Measurements from ENCODE around the gene MMP21. TPM values are rescaled to one million over a fixed set of nuclear protein-coding genes. Genes with fewer than 3 reads are reported as not detected.

Gene MMP21
- total RNA-seq, 1 donor from 2014 or later = 0.35 TPM

GRCh38 chr10:125795128-125795527 lies 19.5 kb upstream of the MMP21 start:
- no peaks in the 10 kb centered on the region for H3K9me3 Mint-ChIP-seq
- TF ChIP-seq CTCF (IDR thresholded peaks at IDR 0.05) = no peak
- ChIA-PET CTCF (no interaction called here), POLR2A (no interaction called here)
- H3K4me1 Mint-ChIP-seq = no peaks in the 10 kb centered on the region
- H3K27ac Mint-ChIP-seq = no peak overlapping the region
- peaks cover 71% of the 10 kb centered on the region for H3K36me3 Mint-ChIP-seq (ENCODE audit: low read depth)
- no peaks in the 10 kb centered on the region for H3K27me3 Mint-ChIP-seq
- intact Hi-C loops (cut with micrococcal nuclease) = no loop called here
- no peak overlapping the region for H3K4me3 Mint-ChIP-seq
- no peak for ATAC-seq (ENCODE audit: low read depth)
- no peak for DNase-seq

- ChIA-PET CTCF (no interaction called here), POLR2A (no interaction called here)
- Mint-ChIP-seq H3K27me3 (no peaks in the 10 kb centered on the region), H3K4me3 (no peak overlapping the region), H3K36me3 (ENCODE audit: low read depth) (peaks cover 76% of the 10 kb centered on the region), H3K4me1 (no peaks in the 10 kb centered on the region), H3K27ac (no peak overlapping the region), H3K9me3 (no peaks in the 10 kb centered on the region)
- intact Hi-C loops (cut with micrococcal nuclease) = no loop called here
- no peak for TF ChIP-seq CTCF (IDR thresholded peaks at IDR 0.05)
- ATAC-seq (ENCODE audit: low read depth) (no peak), DNase-seq (no peak)
These were observed 17.0 kb upstream of the MMP21 start for GRCh38 chr10:125792342-125793300.

- Mint-ChIP-seq H3K4me1 (no peaks in the 10 kb centered on the region), H3K36me3 (ENCODE audit: low read depth) (peaks cover 52% of the 10 kb centered on the region), H3K27ac (no peak overlapping the region), H3K4me3 (no peak overlapping the region), H3K9me3 (no peaks in the 10 kb centered on the region), H3K27me3 (no peaks in the 10 kb centered on the region)
- ChIA-PET POLR2A (no interaction called here), CTCF (no interaction called here)
- intact Hi-C loops (cut with micrococcal nuclease) = no loop called here
- ATAC-seq (ENCODE audit: low read depth) (no peak), DNase-seq (no peak)
- TF ChIP-seq CTCF (IDR thresholded peaks at IDR 0.05) = no peak
These were observed 12.8 kb upstream of the MMP21 start for GRCh38 chr10:125788156-125789034.

GRCh38 chr10:125785791-125786190 lies 10.2 kb upstream of the MMP21 start:
- ChIA-PET POLR2A (no interaction called here), CTCF (no interaction called here)
- TF ChIP-seq CTCF (IDR thresholded peaks at IDR 0.05) = no peak
- ATAC-seq (ENCODE audit: low read depth) = no peak
- no peak overlapping the region for H3K4me3 Mint-ChIP-seq
- H3K4me1 Mint-ChIP-seq = no peaks in the 10 kb centered on the region
- no peaks in the 10 kb centered on the region for H3K9me3 Mint-ChIP-seq
- no peak overlapping the region for H3K27ac Mint-ChIP-seq
- DNase-seq = no peak
- intact Hi-C loops (cut with micrococcal nuclease) = no loop called here
- peaks cover 31% of the 10 kb centered on the region for H3K36me3 Mint-ChIP-seq (ENCODE audit: low read depth)
- no peaks in the 10 kb centered on the region for H3K27me3 Mint-ChIP-seq

GRCh38 chr10:125783957-125784356 lies 8.3 kb upstream of the MMP21 start:
- ChIA-PET CTCF (no interaction called here), POLR2A (no interaction called here)
- no peak for TF ChIP-seq CTCF (IDR thresholded peaks at IDR 0.05)
- no peak for DNase-seq
- Mint-ChIP-seq H3K36me3 (ENCODE audit: low read depth) (peaks cover 18% of the 10 kb centered on the region), H3K9me3 (no peaks in the 10 kb centered on the region), H3K4me3 (no peak overlapping the region), H3K27me3 (no peaks in the 10 kb centered on the region), H3K4me1 (no peaks in the 10 kb centered on the region), H3K27ac (no peak overlapping the region)
- ATAC-seq (ENCODE audit: low read depth) = no peak
- intact Hi-C loops (cut with micrococcal nuclease) = no loop called here
